Vagina (tissue), 2 donors: ENCODE measurements around the gene CMYA5. TPM values are rescaled to one million over a fixed set of nuclear protein-coding genes. Genes with fewer than 3 reads are reported as not detected.

Experiments
- DNase-seq, 2 donors: peaks; one replicate each; pipeline ENCODE4 v3.0.0-alpha.2; 2017; ENCODE audit errors: extremely low spot score in 2 of 2
- H3K27ac ChIP-seq: fragments of 200-600 bp; sonication (generic); one replicate; pipeline ENCODE4 v1.5.1; 2019
- H3K27me3 ChIP-seq: fragments of 200-600 bp; sonication (generic); one replicate; pipeline ENCODE4 v1.5.1; 2019
- H3K36me3 ChIP-seq, 2 donors: fragments of 200-600 bp; sonication (generic); one replicate each; pipeline ENCODE4 v1.5.1; 2017 to 2019
- H3K4me1 ChIP-seq: fragments of 200-600 bp; sonication (generic); one replicate; pipeline ENCODE4 v1.5.1; 2019
- H3K4me3 ChIP-seq, 2 donors: fragments of 200-600 bp; sonication (generic); 1 replicate in 1 of 2; 2 replicates in 1 of 2; pipeline ENCODE4 v1.5.1; 2016 to 2019
- H3K9me3 ChIP-seq: fragments of 200-600 bp; sonication (generic); one replicate; pipeline ENCODE4 v1.5.1; 2019
- CTCF ChIP-seq, 3 experiments: fragments of 450-650 bp in 2 of 3; fragments of 200-600 bp in 1 of 3; sonication (generic) in 1 of 3; IDR thresholded peaks; one replicate each; pipeline ENCODE4 v1.5.1; 2017 to 2019; ENCODE audit warnings: antibody characterized with exemption in 3 of 3, mild to moderate bottlenecking in 2 of 3, moderate library complexity in 2 of 3
- POLR2A ChIP-seq, 2 donors: fragments of 450-650 bp; IDR thresholded peaks; one replicate each; pipeline ENCODE4 v1.6.1; 2017; ENCODE audit warnings: antibody characterized with exemption in 2 of 2, mild to moderate bottlenecking in 2 of 2, moderate library complexity in 2 of 2
- POLR2AphosphoS5 ChIP-seq, 2 donors: sonication (generic); formaldehyde crosslinking; IDR thresholded peaks; one replicate each; pipeline ENCODE4 v1.9.0; 2017; ENCODE audit warnings: antibody characterized with exemption in 2 of 2, mild to moderate bottlenecking in 2 of 2, low read depth in 1 of 2; ENCODE audit not compliant: insufficient read depth in 1 of 2
- intact Hi-C: fragments of 100-400 bp; cut with DNase I; formaldehyde crosslinking; loops from one replicate; pipeline ENCODE4 v1.15.1; 2023
- total RNA-seq: library from RNA; depleted of rRNA; stranded (reverse); fragments of >200 nt; gene quantifications from one replicate; pipeline ENCODE4 v1.2.3, GENCODE V29; 2016

The CMYA5 gene
- total RNA-seq, 1 donor from 2014 or later, result 10.1 TPM

- no peak for DNase-seq
- Histone ChIP-seq H3K36me3 (peaks cover 0 to 31% of the 10 kb centered on the region in 2 donors), H3K9me3 (no peaks in the 10 kb centered on the region), H3K27me3 (no peaks in the 10 kb centered on the region), H3K27ac (no peak overlapping the region), H3K4me3 (no peak overlapping the region), H3K4me1 (peaks cover 11% of the 10 kb centered on the region)
- intact Hi-C loops, result no loop called here
- TF ChIP-seq POLR2A (IDR thresholded peaks at IDR 0.05) (no peak), CTCF (IDR thresholded peaks at IDR 0.05) (no peak), POLR2AphosphoS5 (IDR thresholded peaks at IDR 0.05; ENCODE audit: insufficient read depth in 1 of 2, low read depth in 1 of 2) (no peak)
Observed at GRCh38 chr5:79685627-79686026, 4.0 kb upstream of the CMYA5 start.

- Histone ChIP-seq H3K4me1 (peaks cover 11% of the 10 kb centered on the region), H3K36me3 (peaks cover 0 to 29% of the 10 kb centered on the region in 2 donors), H3K27ac (no peak overlapping the region), H3K9me3 (no peaks in the 10 kb centered on the region), H3K27me3 (no peaks in the 10 kb centered on the region), H3K4me3 (no peak overlapping the region)
- DNase-seq, result no peak
- TF ChIP-seq POLR2A (IDR thresholded peaks at IDR 0.05) (no peak), POLR2AphosphoS5 (IDR thresholded peaks at IDR 0.05; ENCODE audit: insufficient read depth in 1 of 2, low read depth in 1 of 2) (no peak), CTCF (IDR thresholded peaks at IDR 0.05) (no peak)
- intact Hi-C loops, result no loop called here
Observed at GRCh38 chr5:79686799-79687198, 2.8 kb upstream of the CMYA5 start.

GRCh38 chr5:79687889-79688288, 1.7 kb upstream of the CMYA5 start:
- Histone ChIP-seq H3K27me3 (no peaks in the 10 kb centered on the region), H3K36me3 (peaks cover 0 to 18% of the 10 kb centered on the region in 2 donors), H3K27ac (no peak overlapping the region), H3K9me3 (no peaks in the 10 kb centered on the region), H3K4me3 (no peak overlapping the region), H3K4me1 (peaks cover 11% of the 10 kb centered on the region)
- DNase-seq, result no peak
- TF ChIP-seq POLR2A (IDR thresholded peaks at IDR 0.05), result no peak
- TF ChIP-seq POLR2AphosphoS5 (IDR thresholded peaks at IDR 0.05; ENCODE audit: insufficient read depth in 1 of 2, low read depth in 1 of 2), result no peak
- TF ChIP-seq CTCF (IDR thresholded peaks at IDR 0.05), result no peak
- intact Hi-C loops, result no loop called here

GRCh38 chr5:79691007-79691406, 1.4 kb downstream of the CMYA5 start:
- intact Hi-C loops, result no loop called here
- peaks cover 0 to 6% of the 10 kb centered on the region in 2 donors for H3K36me3 ChIP-seq
- DNase-seq, result no peak
- H3K9me3 ChIP-seq, result no peaks in the 10 kb centered on the region
- peaks cover 11% of the 10 kb centered on the region for H3K4me1 ChIP-seq
- no peak overlapping the region for H3K4me3 ChIP-seq
- H3K27ac ChIP-seq, result no peak overlapping the region
- TF ChIP-seq CTCF (IDR thresholded peaks at IDR 0.05), result no peak
- TF ChIP-seq POLR2AphosphoS5 (IDR thresholded peaks at IDR 0.05; ENCODE audit: insufficient read depth in 1 of 2, low read depth in 1 of 2), result no peak
- TF ChIP-seq POLR2A (IDR thresholded peaks at IDR 0.05), result no peak
- H3K27me3 ChIP-seq, result no peaks in the 10 kb centered on the region

GRCh38 chr5:79692596-79692995, 3.0 kb downstream of the CMYA5 start:
- Histone ChIP-seq H3K9me3 (no peaks in the 10 kb centered on the region), H3K27ac (no peak overlapping the region), H3K4me3 (no peak overlapping the region), H3K36me3 (peaks cover 0 to 3% of the 10 kb centered on the region in 2 donors), H3K4me1 (peaks cover 11% of the 10 kb centered on the region), H3K27me3 (no peaks in the 10 kb centered on the region)
- intact Hi-C loops, result no loop called here
- DNase-seq, result no peak
- no peak for TF ChIP-seq CTCF (IDR thresholded peaks at IDR 0.05)
- TF ChIP-seq POLR2AphosphoS5 (IDR thresholded peaks at IDR 0.05; ENCODE audit: insufficient read depth in 1 of 2, low read depth in 1 of 2), result no peak
- TF ChIP-seq POLR2A (IDR thresholded peaks at IDR 0.05), result no peak
